GM12872 (cell line): Measurements from ENCODE around the gene PGBD5.

ENCODE experiments used
- CTCF ChIP-seq: IDR thresholded peaks from 3 replicates; pipeline ENCODE4 v1.5.1; 2011; ENCODE audit warnings: low read depth, mild to moderate bottlenecking, low read length, moderate library complexity; ENCODE audit not compliant: insufficient read depth

Gene PGBD5

GRCh38 chr1:230413061-230413460 lies 13.1 kb downstream of the PGBD5 start:
- TF ChIP-seq CTCF = no peak

- no peak for TF ChIP-seq CTCF
These were observed 17.2 kb downstream of the PGBD5 start for GRCh38 chr1:230408971-230409370.

GRCh38 chr1:230407351-230407750 lies 18.8 kb downstream of the PGBD5 start:
- TF ChIP-seq CTCF = no peak

GRCh38 chr1:230403442-230403841 lies 22.7 kb downstream of the PGBD5 start:
- TF ChIP-seq CTCF = peak; percentile 9; the same call in 1 of the 3 replicates

- no peak for TF ChIP-seq CTCF
These were observed 24.3 kb downstream of the PGBD5 start for GRCh38 chr1:230401763-230402294.

GRCh38 chr1:230401101-230401500 lies 25.0 kb downstream of the PGBD5 start:
- no peak for TF ChIP-seq CTCF

GRCh38 chr1:230400007-230400344 lies 26.2 kb downstream of the PGBD5 start:
- no peak for TF ChIP-seq CTCF
